ENCODE results near the gene IQCE. TPM values are rescaled to one million over a fixed set of nuclear protein-coding genes. Genes with fewer than 3 reads are reported as not detected.

The IQCE gene
- total RNA-seq, 4 donors from 2014 or later = 27.2 to 187 (median 55.5) TPM

DNA sequence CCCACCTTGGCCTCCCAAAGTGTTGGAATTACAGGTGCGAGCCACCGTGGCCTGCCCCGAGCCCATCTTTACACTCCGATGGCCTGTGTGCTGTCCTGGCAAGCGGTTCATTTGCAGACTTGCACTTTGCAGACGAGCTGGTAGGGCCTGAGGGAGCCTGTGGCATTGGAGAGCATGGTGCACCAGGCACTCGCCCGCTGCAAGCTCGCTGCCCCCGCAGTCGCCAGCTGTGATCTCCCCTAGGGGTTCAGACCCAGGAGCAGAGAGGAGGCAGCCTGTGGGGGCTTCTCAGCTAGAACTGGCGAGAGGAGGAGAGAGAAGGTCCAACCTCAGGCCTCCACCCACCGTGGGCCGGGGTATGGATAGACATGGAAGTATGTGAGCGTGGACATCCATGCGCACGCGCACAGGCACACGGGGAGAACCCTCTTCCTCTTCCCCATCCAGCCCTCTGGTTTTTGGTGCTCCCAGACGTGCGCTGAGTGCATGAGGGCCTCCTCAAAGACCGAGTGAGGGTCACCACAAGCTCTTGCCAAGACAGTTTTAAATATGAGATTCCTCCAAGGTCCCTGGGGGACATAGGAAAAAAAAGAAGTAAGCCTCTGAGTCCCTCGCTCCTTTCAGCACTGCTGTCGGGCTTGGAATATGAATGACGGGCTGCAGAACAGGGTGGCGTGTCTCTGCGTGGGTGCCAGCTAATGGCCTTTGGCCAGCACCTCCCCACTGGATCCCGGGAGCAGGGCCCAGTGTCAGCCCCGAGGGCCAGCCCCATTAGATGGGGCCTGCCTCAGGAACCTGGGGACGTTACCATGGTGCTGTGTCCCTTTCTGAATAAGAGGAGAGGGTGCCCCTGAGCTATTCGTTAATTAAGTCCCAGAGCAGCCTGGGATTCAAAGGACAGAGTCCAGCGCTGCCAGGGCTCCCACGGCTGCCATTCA, 57.9 kb downstream of the IQCE start:
- DNase-seq = no peak
- H3K4me3 ChIP-seq = no peak overlapping the region
- WGBS, 2 donors (ENCODE audit: low coverage in 1 of 2) = 78 to 100% methylated on average over 5 to 32 of the region's 33 CpGs
- H3K36me3 ChIP-seq = no peaks in the 10 kb centered on the region
- in situ Hi-C loops (cut with MboI; ENCODE audit: low pct_ligation_motif_present in 1 of 4, low pct_unique_long_range_greater_than_20kb in 1 of 4, low sequenced_read_pairs in 3 of 4) (no loop called here), intact Hi-C loops (cut with DNase I; ENCODE audit: low total_unique reads) (no loop called here)
- no peaks in the 10 kb centered on the region for H3K27me3 ChIP-seq
- no peak for TF ChIP-seq EP300 (IDR thresholded peaks at IDR 0.05; ENCODE audit: low read depth)
- no peak for TF ChIP-seq POLR2A (IDR thresholded peaks at IDR 0.05)
- TF ChIP-seq POLR2AphosphoS5 (IDR thresholded peaks at IDR 0.05) = no peak
- TF ChIP-seq, protein P1, sequence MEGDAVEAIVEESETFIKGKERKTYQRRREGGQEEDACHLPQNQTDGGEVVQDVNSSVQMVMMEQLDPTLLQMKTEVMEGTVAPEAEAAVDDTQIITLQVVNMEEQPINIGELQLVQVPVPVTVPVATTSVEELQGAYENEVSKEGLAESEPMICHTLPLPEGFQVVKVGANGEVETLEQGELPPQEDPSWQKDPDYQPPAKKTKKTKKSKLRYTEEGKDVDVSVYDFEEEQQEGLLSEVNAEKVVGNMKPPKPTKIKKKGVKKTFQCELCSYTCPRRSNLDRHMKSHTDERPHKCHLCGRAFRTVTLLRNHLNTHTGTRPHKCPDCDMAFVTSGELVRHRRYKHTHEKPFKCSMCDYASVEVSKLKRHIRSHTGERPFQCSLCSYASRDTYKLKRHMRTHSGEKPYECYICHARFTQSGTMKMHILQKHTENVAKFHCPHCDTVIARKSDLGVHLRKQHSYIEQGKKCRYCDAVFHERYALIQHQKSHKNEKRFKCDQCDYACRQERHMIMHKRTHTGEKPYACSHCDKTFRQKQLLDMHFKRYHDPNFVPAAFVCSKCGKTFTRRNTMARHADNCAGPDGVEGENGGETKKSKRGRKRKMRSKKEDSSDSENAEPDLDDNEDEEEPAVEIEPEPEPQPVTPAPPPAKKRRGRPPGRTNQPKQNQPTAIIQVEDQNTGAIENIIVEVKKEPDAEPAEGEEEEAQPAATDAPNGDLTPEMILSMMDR (IDR thresholded peaks at IDR 0.05) = no peak
- no peaks in the 10 kb centered on the region for H3K9me3 ChIP-seq
- peaks cover 12 to 24% (median 20%) of the 10 kb centered on the region in 4 donors for H3K4me1 ChIP-seq
- H3K27ac ChIP-seq = no peak overlapping the region

DNA sequence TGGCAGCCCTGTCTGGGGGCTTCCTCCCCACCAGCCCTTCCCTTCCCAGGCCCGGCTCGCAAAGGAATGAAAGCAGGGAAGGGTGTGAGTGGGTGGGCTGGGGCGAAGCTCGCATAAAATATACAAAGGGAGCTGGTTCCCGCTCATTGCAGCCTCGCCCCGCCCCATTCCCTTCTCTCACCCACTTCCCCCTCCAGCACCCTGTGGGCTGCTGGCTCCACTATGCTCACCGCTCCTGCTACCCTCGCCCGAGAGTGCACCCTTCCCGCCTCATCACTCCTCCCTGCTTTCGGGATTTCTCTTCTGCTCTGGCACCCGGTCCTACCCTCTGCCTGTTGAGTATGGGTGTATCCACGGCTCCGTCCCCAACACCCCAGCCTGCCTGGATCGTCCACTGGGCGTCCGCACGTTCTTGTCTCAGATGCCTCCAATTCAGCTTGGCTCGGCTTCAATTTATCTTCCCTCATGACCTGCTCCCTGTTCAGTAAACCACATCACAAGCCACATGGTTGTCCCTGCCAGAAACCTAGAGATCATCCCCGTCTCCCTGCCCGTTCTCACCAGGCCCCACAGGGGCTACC, 58.6 kb downstream of the IQCE start:
- Histone ChIP-seq H3K27me3 (no peaks in the 10 kb centered on the region), H3K4me3 (no peak overlapping the region), H3K9me3 (no peaks in the 10 kb centered on the region), H3K36me3 (no peaks in the 10 kb centered on the region), H3K27ac (no peak overlapping the region), H3K4me1 (peaks cover 13 to 31% (median 25%) of the 10 kb centered on the region in 4 donors)
- WGBS, 2 donors (ENCODE audit: low coverage in 1 of 2) = 46 to 56% methylated on average over 7 to 22 of the region's 22 CpGs
- TF ChIP-seq POLR2A (IDR thresholded peaks at IDR 0.05) = no peak
- TF ChIP-seq, protein P1 (IDR thresholded peaks at IDR 0.05) = no peak
- intact Hi-C loops (cut with DNase I; ENCODE audit: low total_unique reads) (no loop called here), in situ Hi-C loops (cut with MboI; ENCODE audit: low pct_ligation_motif_present in 1 of 4, low pct_unique_long_range_greater_than_20kb in 1 of 4, low sequenced_read_pairs in 3 of 4) (no loop called here)
- DNase-seq = no peak

GRCh38 chr7:2619116-2619515, 60.3 kb downstream of the IQCE start:
- Histone ChIP-seq H3K4me3 (no peak overlapping the region), H3K4me1 (peaks cover 27 to 42% (median 37%) of the 10 kb centered on the region in 4 donors), H3K9me3 (no peaks in the 10 kb centered on the region), H3K36me3 (no peaks in the 10 kb centered on the region), H3K27ac (no peak overlapping the region), H3K27me3 (no peaks in the 10 kb centered on the region)
- DNase-seq = no peak
- 52 to 66% methylated on average over 3 to 9 of the region's 9 CpGs for WGBS, 2 donors (ENCODE audit: low coverage in 1 of 2)
- in situ Hi-C loops (cut with MboI; ENCODE audit: low pct_ligation_motif_present in 1 of 4, low pct_unique_long_range_greater_than_20kb in 1 of 4, low sequenced_read_pairs in 3 of 4) (no loop called here), intact Hi-C loops (cut with DNase I; ENCODE audit: low total_unique reads) (no loop called here)
- TF ChIP-seq, protein P1 (IDR thresholded peaks at IDR 0.05) = no peak
- TF ChIP-seq POLR2AphosphoS5 (IDR thresholded peaks at IDR 0.05) (no peak), POLR2A (IDR thresholded peaks at IDR 0.05) (no peak), EP300 (IDR thresholded peaks at IDR 0.05; ENCODE audit: low read depth) (no peak)

GRCh38 chr7:2621061-2621828, 62.5 kb downstream of the IQCE start:
- H3K4me3 ChIP-seq = no peak overlapping the region
- intact Hi-C loops (cut with DNase I; ENCODE audit: low total_unique reads) (loop anchor here (5.0 kb wide), 1 partner anchor 64 kb away; the partner anchor contains the start of genes BRAT1 and IQCE), in situ Hi-C loops (cut with MboI; ENCODE audit: low pct_ligation_motif_present in 1 of 4, low pct_unique_long_range_greater_than_20kb in 1 of 4, low sequenced_read_pairs in 3 of 4) (no loop called here)
- WGBS, 2 donors (ENCODE audit: low coverage in 1 of 2) = 0 to 38% methylated on average over 1 to 23 of the region's 23 CpGs
- TF ChIP-seq EP300 (IDR thresholded peaks at IDR 0.05; ENCODE audit: low read depth) (no peak), POLR2AphosphoS5 (IDR thresholded peaks at IDR 0.05) (no peak), POLR2A (IDR thresholded peaks at IDR 0.05) (no peak)
- TF ChIP-seq, protein P1 (IDR thresholded peaks at IDR 0.05) = no peak
- peak; percentile 53 for DNase-seq
- H3K27ac ChIP-seq = peak overlapping the region in 1 of 4 donors; percentile 3
- no peaks in the 10 kb centered on the region for H3K9me3 ChIP-seq
- H3K27me3 ChIP-seq = no peaks in the 10 kb centered on the region
- peaks cover 27 to 43% (median 39%) of the 10 kb centered on the region in 4 donors for H3K4me1 ChIP-seq
- H3K36me3 ChIP-seq = no peaks in the 10 kb centered on the region
